NCI-H2196 (cell line): Measurements from ENCODE around the gene EDNRB.
"Not testable (repeated sequence)": the region's sequence is repeated elsewhere in the genome, so short reads cannot be mapped to it uniquely, and the experiment has no call there.

ENCODE experiments used
- DNase-seq: peaks from one replicate; lab custom pipeline; 2025; ENCODE audit not compliant: unreplicated experiment; lab: John Stamatoyannopoulos, UW

EDNRB gene

DNA sequence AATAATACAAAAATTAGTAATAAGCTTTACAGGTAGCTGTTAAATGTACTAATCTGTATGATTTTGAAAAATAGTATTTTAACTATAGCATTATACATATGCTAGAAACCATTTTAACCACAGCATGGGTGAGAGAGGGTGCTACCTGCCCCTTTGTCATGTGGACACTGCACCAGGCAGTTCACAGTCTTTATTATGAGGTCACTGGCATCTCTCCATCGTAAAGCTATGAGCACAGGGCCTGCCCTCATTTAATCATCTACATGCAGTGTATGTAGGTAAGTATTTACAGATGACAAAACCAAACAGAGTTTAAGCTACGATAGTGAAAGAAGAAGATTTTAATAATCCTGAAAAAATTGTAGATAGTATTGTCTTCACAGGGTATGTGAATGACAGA lies 21.7 kb downstream of the EDNRB start:
- no peak for DNase-seq

DNA sequence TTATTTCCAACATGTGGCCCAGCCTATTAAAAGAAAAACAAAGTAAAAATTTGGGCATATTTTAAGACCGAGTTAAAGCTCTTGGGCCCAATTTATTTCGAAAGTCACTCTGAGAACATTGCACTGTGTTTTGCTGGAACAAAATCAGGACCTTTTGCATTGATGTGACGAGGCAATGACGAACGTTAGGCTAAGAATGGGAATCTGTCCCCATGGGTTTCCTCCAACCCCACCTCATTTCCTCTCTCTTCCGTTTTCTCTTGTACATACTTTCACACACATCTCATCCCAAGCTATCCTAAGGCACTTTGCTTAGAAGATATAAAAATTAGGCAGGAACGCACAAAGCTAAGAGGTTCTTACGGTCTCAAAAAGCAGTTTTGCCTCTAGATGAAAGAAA lies 22.1 kb downstream of the EDNRB start:
- no peak for DNase-seq

DNA sequence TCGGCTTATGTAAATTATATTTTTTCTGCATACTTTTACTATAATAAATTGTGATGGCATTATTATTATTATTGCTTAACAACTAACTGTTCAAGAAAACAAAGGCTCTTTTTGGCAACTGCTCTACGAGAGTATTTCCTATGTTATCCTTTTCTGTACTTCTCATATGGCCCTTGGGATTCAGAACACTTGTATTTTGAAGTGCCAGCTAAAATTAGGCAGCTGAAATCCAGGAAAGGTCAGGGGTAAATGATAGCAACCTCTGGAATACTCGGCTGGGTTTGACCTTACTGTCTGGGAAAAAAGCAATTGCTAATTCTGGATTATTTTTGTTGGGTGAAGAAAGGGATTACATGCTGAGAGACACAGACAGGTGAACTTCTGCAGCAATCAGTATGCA lies 23.9 kb downstream of the EDNRB start:
- DNase-seq, result no peak

DNA sequence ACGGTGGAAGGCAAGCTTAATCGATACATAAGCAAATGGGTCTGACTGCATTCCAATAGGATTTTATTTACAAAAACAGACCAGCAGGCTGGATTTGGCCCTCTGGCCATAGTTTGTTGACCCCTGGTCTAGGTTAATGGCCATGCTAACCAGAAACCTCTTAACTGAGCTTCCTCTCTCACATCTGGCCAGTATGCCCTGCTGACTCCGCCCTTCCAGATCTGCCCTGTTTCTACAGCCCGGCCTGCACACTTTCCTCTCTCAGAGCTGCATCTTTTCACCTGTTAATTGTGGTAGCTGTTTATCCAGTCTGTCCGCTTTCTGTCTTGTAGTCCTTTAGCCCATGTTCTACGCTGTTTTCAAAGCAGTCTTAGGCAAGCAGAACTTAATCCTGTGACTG lies 25.6 kb downstream of the EDNRB start:
- no peak for DNase-seq

DNA sequence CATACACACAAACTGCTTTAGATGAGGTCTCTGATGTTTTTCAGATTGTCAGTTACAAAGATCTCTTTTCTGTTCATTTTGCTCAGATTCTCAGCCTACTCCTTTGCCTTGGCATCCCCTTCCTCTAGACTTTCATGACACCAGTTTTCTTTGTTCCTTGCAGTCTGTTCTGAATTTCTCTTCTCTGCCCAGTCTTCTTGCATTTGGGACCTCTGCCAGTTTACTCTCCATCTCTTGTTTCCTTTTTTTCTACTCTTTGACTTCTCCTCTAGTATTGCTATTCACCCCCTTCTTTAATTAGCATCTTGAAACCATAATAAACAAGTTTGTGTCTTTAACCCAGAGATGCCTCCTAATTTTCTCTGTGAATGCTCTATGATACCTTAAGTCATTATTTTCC lies 26.1 kb downstream of the EDNRB start:
- no peak for DNase-seq

DNA sequence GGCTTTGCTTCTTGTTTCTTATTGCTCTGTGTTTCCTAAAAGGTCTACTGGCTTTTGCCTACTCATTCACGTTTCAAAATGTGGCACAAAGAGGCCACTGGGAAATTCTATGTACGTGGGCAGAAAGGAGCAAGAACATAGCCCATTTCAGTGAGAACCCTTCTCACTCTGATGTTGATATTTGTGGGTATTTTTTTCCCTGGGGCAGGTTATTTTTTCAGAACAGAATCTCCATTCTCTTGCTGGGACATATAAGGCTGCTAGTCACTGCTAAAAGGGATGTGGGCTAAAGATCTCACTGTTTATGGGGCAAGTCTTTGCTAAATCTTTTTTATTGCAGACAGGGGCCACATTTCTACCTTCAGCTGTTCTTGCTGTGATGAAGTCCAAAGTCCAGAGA lies 27.1 kb downstream of the EDNRB start:
- no peak for DNase-seq

DNA sequence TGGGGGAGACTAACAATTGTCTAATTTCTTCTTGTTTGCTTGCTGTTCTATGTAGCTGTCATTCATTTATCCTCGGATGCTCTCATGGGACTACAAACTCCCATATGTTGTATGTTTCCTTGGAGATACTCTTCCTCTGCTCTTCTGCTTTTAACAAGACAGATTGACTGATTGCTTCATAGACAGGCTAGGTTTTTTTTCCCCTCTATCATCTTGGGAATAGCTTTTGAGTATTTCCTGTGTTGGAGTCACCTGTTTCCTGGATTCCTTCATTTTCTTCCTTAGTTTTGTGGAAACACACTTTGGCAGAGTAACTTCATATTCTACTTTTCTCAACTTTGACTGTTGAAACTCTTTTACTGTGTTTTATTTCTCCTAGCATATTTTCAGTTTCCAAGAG lies 27.6 kb downstream of the EDNRB start:
- DNase-seq, result no peak

DNA sequence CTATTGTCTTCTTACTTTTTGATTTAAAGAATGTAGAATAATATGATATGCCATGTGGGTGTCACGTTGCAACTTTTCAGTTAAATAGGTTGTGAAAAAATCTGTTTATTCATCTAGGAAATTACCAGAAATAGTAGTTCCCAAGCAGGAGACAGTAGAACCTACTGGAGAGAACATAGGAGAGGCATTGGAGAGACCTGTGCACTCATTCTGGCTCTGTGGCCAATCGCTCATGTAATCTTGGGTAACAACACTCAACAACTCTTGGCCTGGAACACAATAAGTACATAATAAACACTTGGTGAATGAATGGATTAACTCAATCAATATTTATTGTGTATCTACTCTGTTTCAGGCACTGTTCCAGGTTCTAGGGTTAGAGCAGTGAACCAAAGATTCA lies 35.3 kb downstream of the EDNRB start:
- no peak for DNase-seq

DNA sequence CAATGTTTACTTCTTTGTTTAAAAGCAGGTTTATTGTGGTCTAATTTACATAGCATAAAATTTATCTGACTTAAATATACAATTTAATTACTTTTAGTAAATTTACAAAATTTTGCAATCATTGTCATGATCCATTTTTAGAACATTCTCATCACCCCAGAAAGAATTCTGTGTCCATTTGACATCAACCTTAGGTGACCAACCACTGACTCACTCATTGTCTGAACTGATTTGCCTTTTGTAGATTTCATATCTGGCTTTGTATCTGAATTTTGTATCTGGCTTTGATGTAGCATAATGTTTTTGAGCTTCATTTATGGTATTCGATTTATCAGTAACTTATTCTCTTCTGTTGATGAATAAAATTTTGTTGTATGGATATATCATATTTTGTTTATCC lies 40.4 kb downstream of the EDNRB start:
- DNase-seq, result no peak

DNA sequence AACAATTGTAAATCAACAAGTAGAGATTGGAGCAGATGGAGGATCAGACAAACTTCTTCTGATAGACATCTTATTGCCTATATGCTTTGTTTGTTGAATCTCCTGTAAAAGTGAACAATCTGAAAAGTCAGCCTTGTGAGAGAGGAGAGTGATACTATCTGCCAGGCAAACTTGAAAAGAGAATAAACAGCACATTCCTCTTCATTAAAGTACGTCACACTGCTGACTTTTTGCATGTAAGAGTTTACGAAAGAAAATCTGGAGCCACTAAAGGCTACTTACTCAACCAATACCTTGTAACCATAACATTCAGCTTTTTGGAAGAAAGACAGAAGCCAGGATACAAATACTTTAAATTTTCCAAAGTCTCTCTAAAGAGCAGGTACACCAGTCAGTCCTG lies 42.5 kb downstream of the EDNRB start:
- DNase-seq, result no peak

DNA sequence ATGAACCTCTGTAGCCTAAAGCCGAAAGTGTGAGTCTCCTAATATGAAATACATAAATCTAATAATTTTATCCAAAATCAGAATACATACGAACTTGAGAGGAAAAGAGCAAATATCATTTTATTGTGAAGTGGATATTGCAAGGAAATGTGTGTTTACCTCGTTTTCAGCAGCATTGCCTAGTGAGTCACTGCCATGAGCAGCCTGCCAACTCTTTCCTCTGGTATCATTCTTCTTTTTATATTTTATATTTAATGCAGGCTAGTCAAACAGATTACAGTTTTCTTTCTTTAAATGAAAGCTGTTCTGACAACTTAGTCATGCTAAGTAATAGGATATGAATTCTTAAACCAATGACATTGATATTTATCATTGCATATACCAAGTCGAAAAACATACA lies 44.2 kb downstream of the EDNRB start:
- DNase-seq, result no peak

DNA sequence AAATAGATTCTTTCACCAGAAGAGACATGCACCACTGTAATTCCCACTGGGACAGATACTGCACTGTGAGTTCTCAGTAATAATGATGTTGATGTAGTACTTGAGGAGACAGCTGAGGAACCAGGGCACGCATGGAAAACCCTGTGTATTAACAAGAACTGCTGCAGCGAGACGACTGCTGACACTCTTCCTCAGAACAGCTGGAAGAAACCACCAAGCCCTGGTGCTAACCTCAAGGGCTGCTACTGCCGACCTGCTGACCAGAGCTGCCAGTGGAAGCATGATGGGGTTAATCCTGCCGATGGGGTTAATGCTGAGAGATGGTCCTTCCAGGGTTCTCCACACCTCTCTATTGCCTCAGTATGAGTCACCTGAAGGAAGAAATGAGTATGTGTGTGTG lies 45.6 kb downstream of the EDNRB start:
- no peak for DNase-seq

DNA sequence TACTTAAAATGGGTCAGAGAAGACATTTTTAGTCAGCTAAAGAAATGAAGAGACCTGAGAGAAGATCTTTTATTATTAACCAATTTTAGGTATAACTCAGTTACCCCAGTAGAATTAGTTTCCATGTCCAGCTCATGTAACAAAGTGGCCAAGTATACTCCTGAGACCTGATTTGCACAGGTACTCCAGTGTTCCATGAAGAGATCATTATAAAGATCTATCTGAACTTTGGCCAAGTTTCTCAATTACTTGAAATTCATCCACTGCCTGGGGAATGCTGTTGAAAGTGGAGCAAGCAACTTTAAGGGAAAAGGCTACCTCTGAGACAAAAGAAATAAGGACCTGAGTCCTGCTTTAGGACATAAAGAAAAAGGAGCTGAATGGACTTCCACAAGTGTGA lies 47.0 kb downstream of the EDNRB start:
- no peak for DNase-seq

DNA sequence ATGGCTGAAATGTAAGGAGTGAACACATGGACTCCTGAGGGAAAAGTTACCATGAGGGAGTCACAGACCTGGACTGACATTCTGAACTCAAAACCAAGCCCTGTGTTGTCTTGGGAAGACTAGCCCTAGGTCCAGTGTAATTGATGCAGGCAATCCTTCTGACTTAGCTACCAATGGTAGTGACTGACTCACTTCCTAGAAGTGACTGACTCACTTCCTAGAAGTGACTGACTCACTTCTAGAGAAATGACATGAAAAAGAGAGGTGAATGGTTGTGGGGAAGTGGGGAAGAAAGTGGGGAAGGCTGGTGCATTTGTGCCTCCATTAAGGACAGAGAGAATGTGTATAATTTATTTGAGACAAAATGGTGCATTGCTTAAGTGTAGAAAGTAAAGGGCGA lies 49.9 kb downstream of the EDNRB start:
- DNase-seq, result no peak

DNA sequence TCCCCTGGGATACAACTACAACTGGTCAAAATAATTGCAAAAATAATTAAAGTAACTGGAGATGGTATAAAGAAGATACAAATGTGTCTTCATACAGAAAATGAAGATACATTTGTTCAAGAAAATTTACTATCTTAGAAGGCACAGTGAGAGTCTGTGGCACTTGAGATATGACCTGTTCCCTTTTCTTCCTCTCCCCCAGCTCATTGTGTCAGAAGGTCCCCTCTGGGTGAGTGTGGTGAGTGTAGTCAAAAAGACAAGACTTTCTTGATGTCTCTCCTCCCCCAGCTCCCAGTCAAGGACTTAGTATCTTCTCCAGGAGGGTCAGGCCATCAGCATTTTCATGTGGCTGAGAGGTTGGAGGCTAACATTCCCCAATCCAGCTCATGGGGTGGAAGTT lies 51.7 kb downstream of the EDNRB start:
- DNase-seq, result no peak

DNA sequence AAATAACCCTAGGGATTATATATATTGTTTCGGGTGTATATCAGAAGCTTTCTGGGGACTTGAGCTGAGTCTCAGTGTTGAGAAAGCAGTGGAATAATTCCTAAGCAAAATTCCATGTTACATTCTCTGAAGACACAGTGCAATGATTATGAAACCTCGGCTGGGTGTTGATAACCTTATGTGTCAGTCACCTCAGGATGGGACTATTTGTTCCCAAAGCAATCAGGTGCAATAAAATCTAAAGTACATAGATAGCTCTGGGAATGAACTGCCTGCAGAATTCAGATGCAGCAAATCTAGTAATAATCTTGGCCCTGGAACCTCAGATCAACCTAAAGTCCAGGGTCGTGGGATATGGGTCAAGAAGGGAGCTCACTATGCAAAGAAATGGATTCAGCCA lies 53.0 kb downstream of the EDNRB start:
- DNase-seq, result no peak

DNA sequence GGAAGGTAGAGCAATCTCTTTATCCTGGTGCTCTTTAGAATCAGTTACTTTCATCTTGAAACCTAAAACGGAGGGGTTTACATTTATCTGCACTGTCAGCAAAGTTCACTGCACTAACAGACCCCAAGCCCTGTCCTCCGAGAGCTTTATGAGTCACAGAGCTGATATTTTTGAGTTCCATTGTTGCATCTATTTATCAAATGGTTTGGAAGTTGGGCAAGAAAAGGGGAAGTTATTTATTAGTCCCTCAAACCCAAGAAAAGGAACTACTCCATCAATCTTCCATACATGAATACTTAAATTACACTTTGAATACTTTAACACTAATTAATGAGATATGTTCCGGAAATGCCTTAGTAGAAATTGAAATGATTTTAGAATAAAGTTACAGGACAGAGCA lies 55.5 kb downstream of the EDNRB start:
- no peak for DNase-seq

DNA sequence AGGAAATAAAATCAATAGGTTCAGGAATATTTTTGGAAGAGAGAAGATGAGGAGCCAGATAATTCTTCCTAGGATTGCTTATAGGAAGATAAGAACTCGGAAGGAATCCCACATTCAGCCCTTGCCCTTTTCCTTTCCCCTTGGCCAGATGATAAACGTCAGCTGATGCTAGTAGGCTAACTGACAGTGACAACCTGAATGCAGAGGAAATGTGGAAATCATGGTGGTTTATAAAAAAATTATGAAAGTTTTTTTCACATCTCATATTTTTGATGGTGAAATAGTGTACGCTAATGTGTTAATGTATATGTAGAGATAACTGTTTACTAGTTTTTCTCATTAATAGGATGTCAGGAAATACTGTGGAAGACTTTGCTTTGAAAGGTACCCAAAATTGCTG lies 56.9 kb downstream of the EDNRB start:
- no peak for DNase-seq

DNA sequence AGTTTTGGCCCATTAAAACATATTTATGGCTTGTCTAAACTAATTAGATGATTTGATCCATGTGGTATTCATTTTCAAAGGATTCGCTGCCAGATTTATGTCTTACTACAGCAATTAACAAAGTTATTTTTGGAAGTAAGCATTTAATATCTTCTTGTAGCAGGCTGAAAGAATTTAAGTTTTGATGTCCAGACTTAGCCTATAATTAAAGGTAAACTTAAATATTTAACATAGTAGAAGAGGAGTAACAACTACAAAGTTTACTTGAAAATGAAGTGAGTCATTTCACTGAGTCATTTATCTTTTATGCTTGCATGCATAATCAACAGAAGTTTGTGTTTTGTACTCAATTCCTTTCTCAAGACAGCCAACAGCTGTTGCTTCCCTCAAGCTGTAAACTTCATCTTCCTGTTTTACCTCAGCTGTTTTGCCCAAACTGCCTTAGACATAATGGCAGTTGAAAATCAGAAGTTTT lies 58.1 kb downstream of the EDNRB start:
- no peak for DNase-seq

DNA sequence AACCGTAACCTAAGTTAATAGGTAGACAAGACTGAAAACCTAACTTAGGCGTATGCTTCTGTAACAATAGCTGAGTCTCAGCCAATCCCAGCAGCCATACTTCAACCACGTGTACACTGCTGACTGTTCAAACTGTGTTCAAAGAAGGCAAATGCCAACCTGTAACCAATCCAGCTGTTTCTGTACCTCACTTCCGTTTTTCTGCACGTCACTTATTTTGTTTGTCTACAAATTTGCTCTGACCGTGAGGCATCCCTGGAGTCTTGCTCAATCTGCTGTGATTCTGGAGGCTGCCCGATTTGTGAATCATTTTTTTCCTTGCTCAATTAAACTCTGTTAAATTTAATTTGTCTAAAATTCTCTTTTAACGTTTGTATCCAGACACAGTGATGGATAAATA lies 59.2 kb downstream of the EDNRB start:
- DNase-seq, result no peak

DNA sequence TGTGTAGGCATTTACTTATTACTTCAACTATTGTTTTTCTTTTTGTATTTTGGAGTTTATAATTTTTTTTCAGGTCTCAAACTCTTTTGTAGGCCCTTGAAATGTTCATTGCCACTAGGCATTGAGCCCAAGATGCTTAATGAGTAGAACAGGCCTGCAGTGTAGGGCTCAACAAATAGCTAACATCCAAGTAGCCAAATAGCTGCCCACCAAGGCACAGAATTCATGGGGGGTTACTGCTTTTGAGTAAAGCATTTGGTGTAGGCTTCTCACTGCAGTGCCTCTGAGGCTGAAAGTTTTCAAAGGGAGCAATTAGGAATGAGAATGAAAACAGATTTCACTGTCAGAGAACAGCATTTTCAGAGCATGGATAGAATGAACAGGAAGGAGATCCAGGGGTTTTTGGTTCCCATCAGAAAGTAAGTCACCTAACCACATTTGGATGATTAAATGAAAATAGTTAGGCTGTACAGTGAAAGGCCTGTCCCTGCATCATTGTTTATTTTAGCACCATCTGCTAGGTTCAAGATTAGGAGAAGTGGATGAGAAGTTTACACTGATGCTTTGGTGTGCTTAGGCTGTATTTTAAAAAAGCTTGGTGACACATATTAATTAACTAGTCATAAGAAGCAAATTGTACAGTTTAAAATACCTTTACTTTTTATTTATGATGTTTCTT lies 61.0 kb downstream of the EDNRB start:
- no peak for DNase-seq

DNA sequence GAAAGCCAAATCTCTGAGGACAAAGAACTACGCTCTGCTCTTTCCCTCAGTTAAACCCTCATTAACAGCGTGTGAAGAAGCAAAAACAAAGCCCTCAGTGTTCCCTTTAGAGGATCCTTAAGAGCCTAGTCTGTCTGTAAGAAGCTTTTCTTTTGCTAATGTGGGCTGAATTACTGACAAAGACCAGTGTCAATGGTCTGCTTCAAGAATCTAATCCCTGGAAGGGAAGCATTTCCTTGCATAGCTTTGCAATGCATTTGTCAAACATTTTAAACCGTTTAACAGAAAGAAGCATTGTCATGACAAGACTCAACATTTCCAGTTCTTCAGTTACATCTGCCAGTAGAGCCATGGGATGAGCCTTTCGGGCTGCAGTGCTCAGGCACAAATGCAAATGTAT lies 64.9 kb downstream of the EDNRB start:
- no peak for DNase-seq

DNA sequence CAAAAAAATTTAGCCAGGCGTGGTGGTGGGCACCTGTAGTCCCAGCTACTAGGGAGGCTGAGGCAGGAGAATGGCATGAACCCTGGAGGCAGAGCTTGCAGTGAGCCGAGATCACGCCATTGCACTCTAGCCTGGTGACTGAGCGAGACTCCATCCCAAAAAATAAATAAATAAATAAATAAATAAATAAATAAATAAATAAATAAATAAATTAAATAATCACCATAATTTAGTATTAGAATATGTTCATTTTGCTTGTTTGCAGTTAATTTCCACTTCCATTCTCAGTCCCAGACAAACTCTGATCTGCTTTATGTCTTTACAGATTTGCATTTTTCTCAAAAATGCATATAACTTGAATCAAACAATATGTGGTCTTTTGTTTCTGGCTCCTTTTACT lies 70.6 kb downstream of the EDNRB start:
- not testable (repeated sequence) for DNase-seq

DNA sequence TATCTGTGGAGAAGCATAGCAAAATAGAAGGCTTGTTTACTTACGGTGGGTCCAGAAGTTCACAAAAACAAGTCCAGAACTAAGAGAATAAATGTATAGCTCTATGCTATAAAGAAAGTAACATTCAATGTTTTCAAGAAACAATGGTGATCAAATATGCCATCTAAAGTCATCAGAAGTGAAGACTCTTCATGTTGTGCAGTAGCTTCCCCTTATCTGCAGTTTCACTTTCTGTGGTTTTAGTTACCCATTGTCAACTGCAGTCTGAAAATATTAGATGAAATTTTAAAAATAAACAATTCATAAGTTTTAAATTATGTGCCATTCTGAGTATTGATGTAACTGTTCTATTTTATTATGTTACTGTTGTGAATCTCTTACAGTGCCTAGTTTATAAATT lies 72.5 kb downstream of the EDNRB start:
- no peak for DNase-seq
